Measurements from ENCODE around the gene SPOCK1. TPM values are rescaled to one million over a fixed set of nuclear protein-coding genes. Genes with fewer than 3 reads are reported as not detected.

Gene SPOCK1
- total and polyA plus RNA-seq, 2 experiments from 2014 or later, result 8.2 to 10.5 TPM

GRCh38 chr5:137280656-137281055, 218.5 kb downstream of the SPOCK1 start (continued):
- no peak for TF ChIP-seq ZNF462 (CRISPR knock-in tag; IDR thresholded peaks at IDR 0.05)
- TF ChIP-seq CREB1 (CRISPR knock-in tag; IDR thresholded peaks at IDR 0.05; ENCODE audit: low read depth), result no peak

GRCh38 chr5:137279521-137280231, 219.4 kb downstream of the SPOCK1 start:
- Histone ChIP-seq H3F3A (replicated peaks; ENCODE audit: low read depth) (no peaks in the 10 kb centered on the region), H3K9me2 (ENCODE audit: insufficient read depth) (peaks cover 6% of the 10 kb centered on the region; the same call in 1 of the 2 replicates), H3K79me2 (replicated peaks; ENCODE audit: insufficient read depth) (no peaks in the 10 kb centered on the region), H3K36me3 (ENCODE audit: insufficient read depth) (no peaks in the 10 kb centered on the region), H3K4me2 (no peak overlapping the region), H3K4me3 (no peak overlapping the region), H3K4me1 (ENCODE audit: insufficient read depth) (no peaks in the 10 kb centered on the region; the same call in 1 of the 2 replicates), H3K27me3 (ENCODE audit: insufficient read depth) (no peaks in the 10 kb centered on the region), H2AFZ (no peak overlapping the region), H3K27ac (ENCODE audit: low read depth) (no peak overlapping the region), H4K20me1 (replicated peaks; ENCODE audit: insufficient read depth) (no peaks in the 10 kb centered on the region)
- no peak overlapping the region for H3K4me3 Mint-ChIP-seq
- no peak for DNase-seq (ENCODE audit: low spot score)
- no peak for TF ChIP-seq STAT1 (IDR thresholded peaks at IDR 0.05; ENCODE audit: unreplicated experiment)
- TF ChIP-seq ZNF114 (CRISPR knock-in tag; IDR thresholded peaks at IDR 0.05), result no peak
- no peak for TF ChIP-seq NANOG (IDR thresholded peaks at IDR 0.05; ENCODE audit: borderline replicate concordance)
- TF ChIP-seq ZNF331 (CRISPR knock-in tag; IDR thresholded peaks at IDR 0.05; ENCODE audit: low read depth), result no peak
- no peak for TF ChIP-seq EZH2phosphoT487 (IDR thresholded peaks at IDR 0.05; ENCODE audit: unreplicated experiment)
- ATAC-seq, result no peak
- no peaks in the 10 kb centered on the region for H3K9me3 Mint-ChIP-seq
- peaks cover 7% of the 10 kb centered on the region for H3K4me1 Mint-ChIP-seq
- H3K36me3 Mint-ChIP-seq (ENCODE audit: low read depth), result no peaks in the 10 kb centered on the region; the same call in 2 of the 3 replicates
- no peak overlapping the region for H3K27ac Mint-ChIP-seq
- H3K27me3 Mint-ChIP-seq (ENCODE audit: insufficient read depth, low read depth, poor library complexity), result peaks cover 2% of the 10 kb centered on the region

Measured in GM23338 (cell line).